A673 (cell line): ENCODE data around the gene IGSF10. TPM values are rescaled to one million over a fixed set of nuclear protein-coding genes. Genes with fewer than 3 reads are reported as not detected.
A peak's percentile ranks its signal among the peaks of the same experiment; 100 is the strongest.
"Not testable (repeated sequence)": the region's sequence is repeated elsewhere in the genome, so short reads cannot be mapped to it uniquely, and the experiment has no call there.

ENCODE experiments used
- Bru-seq: library from RNA; stranded (reverse); fragments of 400-500 nt; gene quantifications from one replicate; lab custom pipeline; 2021; lab: Mats Ljungman, UMichigan
- BruChase-seq, 2 experiments: library from RNA; stranded (reverse); fragments of 400-500 nt; gene quantifications; one replicate each; lab custom pipeline; 2021; lab: Mats Ljungman, UMichigan
- BruUV-seq: library from RNA; stranded (reverse); fragments of 400-500 nt; replicated peaks from 2 replicates; lab custom pipeline; 2021; lab: Mats Ljungman, UMichigan
- CTCF ChIA-PET: fragments of 300-600 bp; sonication (Branson Sonifier 250); formaldehyde crosslinking; loops from one replicate; lab custom pipeline; 2022; ENCODE audit warnings: antibody characterized with exemption; lab: Charles Lee
- POLR2A ChIA-PET: fragments of 300-600 bp; sonication (Branson Sonifier 250); formaldehyde crosslinking; loops from one replicate; lab custom pipeline; 2022; ENCODE audit warnings: antibody characterized with exemption; ENCODE audit not compliant: low non-redundant PET; lab: Charles Lee
- DNase-seq: peaks from one replicate; pipeline ENCODE4 v3.0.0-alpha.2; 2015; ENCODE audit warnings: low spot score
- H3K27ac ChIP-seq: fragments of 200-600 bp; sonication (generic); 2 replicates; pipeline ENCODE4 v1.5.1; 2016; ENCODE audit warnings: mixed run types, low read depth, mild to moderate bottlenecking, mixed read lengths, antibody characterized with exemption, low read length; ENCODE audit not compliant: poor library complexity, severe bottlenecking
- H3K27me3 ChIP-seq: fragments of 200-600 bp; sonication (generic); replicated peaks from 2 replicates; pipeline ENCODE4 v1.6.1; 2017; ENCODE audit warnings: mixed run types, low read depth, mild to moderate bottlenecking, mixed read lengths, antibody characterized with exemption, low read length; ENCODE audit not compliant: insufficient read depth, poor library complexity
- H3K36me3 ChIP-seq: fragments of 200-600 bp; sonication (generic); 2 replicates; pipeline ENCODE4 v1.6.1; 2016; ENCODE audit warnings: mixed run types, mild to moderate bottlenecking, mixed read lengths, antibody characterized with exemption, low read length; ENCODE audit not compliant: insufficient read depth, poor library complexity, severe bottlenecking
- H3K4me1 ChIP-seq: fragments of 200-600 bp; sonication (generic); 2 replicates; pipeline ENCODE4 v1.6.1; 2017; ENCODE audit warnings: mixed run types, mild to moderate bottlenecking, mixed read lengths, antibody characterized with exemption, low read length; ENCODE audit not compliant: insufficient read depth, poor library complexity, severe bottlenecking
- H3K4me3 ChIP-seq: fragments of 200-600 bp; sonication (generic); 2 replicates; pipeline ENCODE4 v1.5.1; 2016; ENCODE audit warnings: low read depth, mixed run types, mild to moderate bottlenecking, mixed read lengths, low read length; ENCODE audit not compliant: poor library complexity, severe bottlenecking
- H3K9me3 ChIP-seq: fragments of 200-600 bp; sonication (generic); 2 replicates; pipeline ENCODE4 v1.6.1; 2016; ENCODE audit warnings: mixed run types, low read depth, mild to moderate bottlenecking, mixed read lengths, antibody characterized with exemption, low read length; ENCODE audit not compliant: poor library complexity, severe bottlenecking
- EZH2 ChIP-seq: fragments of 200-600 bp; sonication (generic); IDR thresholded peaks from 2 replicates; pipeline ENCODE4 v1.6.1; 2017; ENCODE audit warnings: borderline replicate concordance, low read depth, mild to moderate bottlenecking, mixed read lengths, antibody characterized with exemption, low read length; ENCODE audit not compliant: poor library complexity, severe bottlenecking
- intact Hi-C: fragments of 100-400 bp; cut with micrococcal nuclease; formaldehyde crosslinking; loops from one replicate; pipeline ENCODE4 v1.10.0; 2022; ENCODE audit not compliant: unreplicated experiment
- long read RNA-seq: library from polyadenylated mRNA; stranded (forward); transcript quantifications from one replicate; pipeline ENCODE4 v2.0.0, GENCODE V29; 2022
- total RNA-seq: library from RNA; stranded (reverse); gene quantifications from 2 replicates; pipeline ENCODE4 v1.2.3, GENCODE V29; 2021
- TF ChIP-seq, protein P1 (sequence below): fragments of 300-800, 200-600 bp; sonication (generic); conservative IDR thresholded peaks from 2 replicates; pipeline ENCODE4 v1.5.1; 2017; ENCODE audit warnings: low read depth, mild to moderate bottlenecking, antibody characterized with exemption, low read length, moderate library complexity, mixed read lengths

IGSF10 gene, protein sequence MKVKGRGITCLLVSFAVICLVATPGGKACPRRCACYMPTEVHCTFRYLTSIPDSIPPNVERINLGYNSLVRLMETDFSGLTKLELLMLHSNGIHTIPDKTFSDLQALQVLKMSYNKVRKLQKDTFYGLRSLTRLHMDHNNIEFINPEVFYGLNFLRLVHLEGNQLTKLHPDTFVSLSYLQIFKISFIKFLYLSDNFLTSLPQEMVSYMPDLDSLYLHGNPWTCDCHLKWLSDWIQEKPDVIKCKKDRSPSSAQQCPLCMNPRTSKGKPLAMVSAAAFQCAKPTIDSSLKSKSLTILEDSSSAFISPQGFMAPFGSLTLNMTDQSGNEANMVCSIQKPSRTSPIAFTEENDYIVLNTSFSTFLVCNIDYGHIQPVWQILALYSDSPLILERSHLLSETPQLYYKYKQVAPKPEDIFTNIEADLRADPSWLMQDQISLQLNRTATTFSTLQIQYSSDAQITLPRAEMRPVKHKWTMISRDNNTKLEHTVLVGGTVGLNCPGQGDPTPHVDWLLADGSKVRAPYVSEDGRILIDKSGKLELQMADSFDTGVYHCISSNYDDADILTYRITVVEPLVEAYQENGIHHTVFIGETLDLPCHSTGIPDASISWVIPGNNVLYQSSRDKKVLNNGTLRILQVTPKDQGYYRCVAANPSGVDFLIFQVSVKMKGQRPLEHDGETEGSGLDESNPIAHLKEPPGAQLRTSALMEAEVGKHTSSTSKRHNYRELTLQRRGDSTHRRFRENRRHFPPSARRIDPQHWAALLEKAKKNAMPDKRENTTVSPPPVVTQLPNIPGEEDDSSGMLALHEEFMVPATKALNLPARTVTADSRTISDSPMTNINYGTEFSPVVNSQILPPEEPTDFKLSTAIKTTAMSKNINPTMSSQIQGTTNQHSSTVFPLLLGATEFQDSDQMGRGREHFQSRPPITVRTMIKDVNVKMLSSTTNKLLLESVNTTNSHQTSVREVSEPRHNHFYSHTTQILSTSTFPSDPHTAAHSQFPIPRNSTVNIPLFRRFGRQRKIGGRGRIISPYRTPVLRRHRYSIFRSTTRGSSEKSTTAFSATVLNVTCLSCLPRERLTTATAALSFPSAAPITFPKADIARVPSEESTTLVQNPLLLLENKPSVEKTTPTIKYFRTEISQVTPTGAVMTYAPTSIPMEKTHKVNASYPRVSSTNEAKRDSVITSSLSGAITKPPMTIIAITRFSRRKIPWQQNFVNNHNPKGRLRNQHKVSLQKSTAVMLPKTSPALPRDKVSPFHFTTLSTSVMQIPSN (N-terminal part only)
- total RNA-seq (10.5 and 13.6 TPM in 2 replicates), Bru-seq, nascent RNA (percentile 62 among the genes with signal in this experiment), BruChase-seq, experiment 1, labeled RNA remaining after a 2-hour chase (percentile 74 among the genes with signal in this experiment), BruChase-seq, experiment 2, labeled RNA remaining after a 6-hour chase (percentile 86 among the genes with signal in this experiment)
- long read RNA-seq, partial matches to known transcripts, result 11 of 12 reads
- long read RNA-seq, other reads (novel, unspliced or antisense), result 1 of 12 reads

DNA sequence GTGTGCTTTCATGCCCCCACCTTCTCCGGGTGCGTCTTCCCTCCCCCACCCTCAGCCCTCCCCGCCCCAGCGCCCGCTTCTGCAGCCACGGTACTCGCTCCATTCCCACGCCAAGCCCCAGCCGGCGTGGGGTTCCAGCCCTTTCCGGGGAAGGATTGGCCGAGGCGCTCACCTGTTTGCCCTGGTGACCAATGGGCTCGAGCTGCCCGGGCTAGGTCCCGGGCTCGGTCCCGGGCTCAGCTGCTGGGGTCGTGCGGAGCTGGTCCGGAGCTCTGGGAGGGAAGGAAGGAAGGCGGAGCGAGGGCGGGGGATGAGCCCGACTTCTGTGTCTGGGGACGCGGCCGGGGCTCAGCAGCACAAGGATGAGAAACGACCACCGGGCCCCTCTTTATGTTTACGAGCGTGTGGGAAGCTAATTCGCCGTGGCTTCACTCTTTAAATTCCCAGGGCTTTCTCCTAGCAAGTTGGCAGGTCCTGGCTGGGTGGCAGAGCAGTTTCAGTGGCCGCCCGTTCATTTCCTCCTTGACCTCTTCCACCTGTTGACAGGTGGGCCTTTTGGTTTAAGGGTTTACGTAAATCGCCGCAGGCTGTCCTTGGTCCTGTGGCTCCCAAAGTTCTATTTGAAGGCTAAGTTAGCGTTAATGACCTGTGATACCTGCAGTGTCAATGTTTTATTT lies at the start of gene IGSF10:
IGSF10 (minus strand) TSS at position 288 of the 677 bp plus-strand sequence. CDS start 2,352 bp downstream, outside the sequence.
- POLR2A ChIA-PET, result no interaction called here
- TF ChIP-seq EZH2, result no peak
- TF ChIP-seq, protein P1, sequence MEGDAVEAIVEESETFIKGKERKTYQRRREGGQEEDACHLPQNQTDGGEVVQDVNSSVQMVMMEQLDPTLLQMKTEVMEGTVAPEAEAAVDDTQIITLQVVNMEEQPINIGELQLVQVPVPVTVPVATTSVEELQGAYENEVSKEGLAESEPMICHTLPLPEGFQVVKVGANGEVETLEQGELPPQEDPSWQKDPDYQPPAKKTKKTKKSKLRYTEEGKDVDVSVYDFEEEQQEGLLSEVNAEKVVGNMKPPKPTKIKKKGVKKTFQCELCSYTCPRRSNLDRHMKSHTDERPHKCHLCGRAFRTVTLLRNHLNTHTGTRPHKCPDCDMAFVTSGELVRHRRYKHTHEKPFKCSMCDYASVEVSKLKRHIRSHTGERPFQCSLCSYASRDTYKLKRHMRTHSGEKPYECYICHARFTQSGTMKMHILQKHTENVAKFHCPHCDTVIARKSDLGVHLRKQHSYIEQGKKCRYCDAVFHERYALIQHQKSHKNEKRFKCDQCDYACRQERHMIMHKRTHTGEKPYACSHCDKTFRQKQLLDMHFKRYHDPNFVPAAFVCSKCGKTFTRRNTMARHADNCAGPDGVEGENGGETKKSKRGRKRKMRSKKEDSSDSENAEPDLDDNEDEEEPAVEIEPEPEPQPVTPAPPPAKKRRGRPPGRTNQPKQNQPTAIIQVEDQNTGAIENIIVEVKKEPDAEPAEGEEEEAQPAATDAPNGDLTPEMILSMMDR, result no peak
- peak within 1 kb of the TSS; percentile 59 for H3K4me3 ChIP-seq
- H3K27ac ChIP-seq, result peak within 1 kb of the TSS; percentile 43
- intact Hi-C loops, result no loop called here
- H3K27me3 ChIP-seq, result no peaks in the 10 kb centered on the region
- BruUV-seq, result TSS peak; percentile 90
- peaks cover 18% of the 10 kb centered on the region for H3K4me1 ChIP-seq
- H3K9me3 ChIP-seq, result no peaks in the 10 kb centered on the region
- peaks cover 2% of the 10 kb centered on the region for H3K36me3 ChIP-seq
- DNase-seq, result peak; percentile 53
- CTCF ChIA-PET, result interaction anchor here (0.7 kb wide), 1 partner anchor 135 kb away, joined by 3 read pairs; no protein-coding TSS in a partner anchor

DNA sequence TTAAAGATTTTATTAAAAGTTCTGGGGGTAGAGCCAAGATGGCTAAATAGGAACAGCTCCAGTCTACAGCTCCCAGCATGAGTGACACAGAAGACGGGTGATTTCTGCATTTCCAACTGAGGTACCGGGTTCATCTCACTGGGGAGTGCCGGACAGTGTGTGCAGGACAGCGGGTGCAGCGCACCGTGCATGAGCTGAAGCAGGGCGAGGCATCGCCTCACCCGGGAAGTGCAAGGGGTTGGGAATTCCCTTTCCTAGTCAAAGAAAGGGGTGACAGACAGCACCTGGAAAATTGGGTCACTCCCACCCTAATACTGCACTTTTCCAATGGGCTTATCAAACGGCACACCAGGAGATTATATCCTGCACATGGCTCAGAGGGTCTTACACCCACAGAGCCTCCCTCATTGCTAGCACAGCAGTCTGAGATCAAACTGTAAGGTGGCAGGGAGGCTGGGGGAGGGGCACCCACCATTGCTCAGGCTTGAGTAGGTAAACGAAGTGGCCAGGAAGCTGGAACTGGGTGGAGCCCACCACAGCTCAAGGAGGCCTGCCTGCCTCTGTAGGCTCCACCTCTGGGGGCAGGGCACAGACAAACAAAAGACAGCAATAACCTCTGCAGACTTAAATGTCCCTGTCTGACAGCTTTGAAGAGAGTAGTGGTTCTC lies 48.7 kb upstream of the IGSF10 start:
- H3K4me1 ChIP-seq, H3K27ac ChIP-seq: not testable (repeated sequence)

DNA sequence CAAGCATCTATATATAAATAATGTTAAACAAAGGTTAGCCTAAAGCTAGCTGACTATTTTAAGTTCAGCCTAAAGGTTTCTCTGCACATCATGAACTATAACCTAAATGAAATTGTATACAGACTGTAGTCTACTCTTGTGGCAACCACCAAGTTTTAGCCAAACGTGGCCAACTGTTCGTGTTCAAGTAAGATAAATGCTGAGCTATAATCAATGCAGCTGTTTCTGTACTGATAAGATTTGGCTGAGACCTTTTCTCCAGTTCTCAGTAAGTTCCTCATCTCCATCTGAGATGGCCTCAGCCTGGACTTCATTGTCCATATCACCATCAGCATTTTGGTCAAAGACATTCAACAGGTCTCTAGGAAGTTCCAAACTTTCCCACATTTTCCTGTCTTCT lies 43.7 kb upstream of the IGSF10 start:
- POLR2A ChIA-PET, result no interaction called here
- BruUV-seq, result no TSS peak
- H3K36me3 ChIP-seq, result no peaks in the 10 kb centered on the region
- CTCF ChIA-PET, result no interaction called here
- no peak overlapping the region for H3K4me3 ChIP-seq
- intact Hi-C loops, result no loop called here
- peaks cover 3% of the 10 kb centered on the region for H3K4me1 ChIP-seq
- DNase-seq, result no peak
- H3K9me3 ChIP-seq, result no peaks in the 10 kb centered on the region
- H3K27ac ChIP-seq, result no peak overlapping the region
- no peaks in the 10 kb centered on the region for H3K27me3 ChIP-seq
- TF ChIP-seq EZH2, result no peak
- TF ChIP-seq, protein P1, result no peak

More for the DNA sequence above, 48.7 kb upstream of the IGSF10 start:
- H3K36me3 ChIP-seq, H3K27me3 ChIP-seq, intact Hi-C loops, H3K4me3 ChIP-seq, H3K9me3 ChIP-seq, POLR2A ChIA-PET, CTCF ChIA-PET, DNase-seq, BruUV-seq: not testable (repeated sequence)
